NCI-H460 (cell line): Measurements from ENCODE around the gene RRAS. TPM values are rescaled to one million over a fixed set of nuclear protein-coding genes. Genes with fewer than 3 reads are reported as not detected.
"Not testable (repeated sequence)": the region's sequence is repeated elsewhere in the genome, so short reads cannot be mapped to it uniquely, and the experiment has no call there.

Experiments
- DNase-seq: peaks from one replicate; pipeline ENCODE4 v3.0.0-alpha.2; 2016; ENCODE audit warnings: low read depth; ENCODE audit errors: extremely low read depth
- total RNA-seq: library from RNA; depleted of rRNA; stranded (reverse); fragments of >200 nt; shearing (Covaris generic); gene quantifications from 2 replicates; pipeline ENCODE4 v1.2.3, GENCODE V29; 2014

RRAS gene
- total RNA-seq, 1 experiment from 2014 or later: 17.2 TPM

GRCh38 chr19:49635530-49636232 is 4.3 kb downstream of the RRAS start:
- DNase-seq: no peak

- not testable (repeated sequence) for DNase-seq
Observed at GRCh38 chr19:49633273-49633672, 6.7 kb downstream of the RRAS start.

- no peak for DNase-seq
Observed at GRCh38 chr19:49632576-49632975, 7.4 kb downstream of the RRAS start.

GRCh38 chr19:49631610-49632192 is 8.2 kb downstream of the RRAS start:
- no peak for DNase-seq

GRCh38 chr19:49631014-49631588 is 8.8 kb downstream of the RRAS start:
- DNase-seq: no peak

- no peak for DNase-seq
Observed at GRCh38 chr19:49629659-49630058, 10.3 kb downstream of the RRAS start.

- DNase-seq: no peak
Observed at GRCh38 chr19:49626226-49626625, 13.7 kb downstream of the RRAS start.

- no peak for DNase-seq
Observed at GRCh38 chr19:49624967-49625910, 14.7 kb downstream of the RRAS start.

GRCh38 chr19:49617860-49618259 is 22.1 kb downstream of the RRAS start:
- DNase-seq: not testable (repeated sequence)

- no peak for DNase-seq
Observed at GRCh38 chr19:49616945-49617344, 23.0 kb downstream of the RRAS start.

- no peak for DNase-seq
Observed at GRCh38 chr19:49616532-49616931, 23.4 kb downstream of the RRAS start.

- DNase-seq: no peak
Observed at GRCh38 chr19:49615861-49616260, 24.1 kb downstream of the RRAS start.

GRCh38 chr19:49614096-49614833 is 25.7 kb downstream of the RRAS start:
- no peak for DNase-seq

- DNase-seq: no peak
Observed at GRCh38 chr19:49613374-49613773, 26.6 kb downstream of the RRAS start.

GRCh38 chr19:49609499-49610092 is 30.3 kb downstream of the RRAS start:
- DNase-seq: no peak

- DNase-seq: no peak
Observed at GRCh38 chr19:49605605-49606004, 34.3 kb downstream of the RRAS start.

GRCh38 chr19:49602806-49603205 is 37.1 kb downstream of the RRAS start:
- no peak for DNase-seq

GRCh38 chr19:49601482-49602038 is 38.4 kb downstream of the RRAS start:
- no peak for DNase-seq

- DNase-seq: no peak
Observed at GRCh38 chr19:49599378-49600295, 40.3 kb downstream of the RRAS start.
